IPS-NIHi11 (cell line): ENCODE measurements around the gene BLMH.
A peak's percentile ranks its signal among the peaks of the same experiment; 100 is the strongest.

Experiments
- DNase-seq: peaks from one replicate; pipeline ENCODE4 v3.0.0; 2012; ENCODE audit warnings: mixed read lengths, low spot score

The BLMH gene

GRCh38 chr17:30291543-30292285 lies at the start of gene BLMH:
BLMH (minus strand) TSS chr17:30291944; CDS start chr17:30291819, 125 bp downstream.
- peak; percentile 96 for DNase-seq

DNA sequence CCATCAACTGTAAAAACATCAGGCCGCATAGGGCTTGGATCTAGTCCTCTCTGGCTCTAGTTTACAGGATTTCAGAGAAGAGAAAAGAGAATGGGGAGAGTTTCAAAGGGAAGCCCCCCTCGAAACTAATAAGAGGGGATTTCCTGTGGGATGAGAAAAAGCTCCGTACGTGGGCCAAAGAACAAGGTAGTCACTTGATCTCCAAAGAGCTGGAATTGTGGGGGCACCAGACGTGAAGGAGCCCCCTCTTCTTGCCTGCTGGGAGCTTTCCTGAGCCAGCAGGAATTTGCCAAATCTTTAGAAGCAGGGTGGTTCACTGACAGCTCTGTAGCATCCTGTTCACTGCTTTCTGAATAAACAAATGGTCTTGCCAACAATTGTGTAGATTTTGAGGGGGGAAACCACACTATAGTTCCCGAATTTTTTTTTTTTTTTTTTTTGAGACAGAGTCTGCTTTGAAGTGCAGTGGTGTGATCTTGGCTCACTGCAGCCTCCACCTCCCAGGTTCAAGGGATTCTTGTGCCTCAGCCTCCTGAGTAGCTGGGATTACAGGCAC lies 49.1 kb upstream of the BLMH start:
- no peak for DNase-seq

DNA sequence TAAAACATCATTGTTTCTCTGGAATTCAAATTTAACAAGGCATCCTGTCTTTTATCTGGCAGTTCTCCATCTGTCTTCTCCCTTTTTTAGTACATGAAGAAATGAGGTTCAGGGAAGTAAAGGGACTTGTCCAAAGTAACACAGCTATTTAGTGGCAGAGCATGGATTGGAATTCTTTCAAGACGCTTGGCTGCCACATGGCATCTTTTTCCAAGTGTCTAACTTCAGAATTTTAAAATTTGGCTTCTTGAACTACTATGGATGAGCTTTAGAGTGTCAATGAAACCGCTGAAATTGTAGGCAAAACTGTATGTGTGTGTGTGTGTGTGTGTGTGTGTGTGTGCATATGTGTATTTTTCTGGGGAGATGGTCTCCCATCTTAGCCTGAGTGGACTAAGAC lies 47.3 kb upstream of the BLMH start:
- DNase-seq = no peak

GRCh38 chr17:30337393-30337999 lies 45.8 kb upstream of the BLMH start:
- DNase-seq = no peak

DNA sequence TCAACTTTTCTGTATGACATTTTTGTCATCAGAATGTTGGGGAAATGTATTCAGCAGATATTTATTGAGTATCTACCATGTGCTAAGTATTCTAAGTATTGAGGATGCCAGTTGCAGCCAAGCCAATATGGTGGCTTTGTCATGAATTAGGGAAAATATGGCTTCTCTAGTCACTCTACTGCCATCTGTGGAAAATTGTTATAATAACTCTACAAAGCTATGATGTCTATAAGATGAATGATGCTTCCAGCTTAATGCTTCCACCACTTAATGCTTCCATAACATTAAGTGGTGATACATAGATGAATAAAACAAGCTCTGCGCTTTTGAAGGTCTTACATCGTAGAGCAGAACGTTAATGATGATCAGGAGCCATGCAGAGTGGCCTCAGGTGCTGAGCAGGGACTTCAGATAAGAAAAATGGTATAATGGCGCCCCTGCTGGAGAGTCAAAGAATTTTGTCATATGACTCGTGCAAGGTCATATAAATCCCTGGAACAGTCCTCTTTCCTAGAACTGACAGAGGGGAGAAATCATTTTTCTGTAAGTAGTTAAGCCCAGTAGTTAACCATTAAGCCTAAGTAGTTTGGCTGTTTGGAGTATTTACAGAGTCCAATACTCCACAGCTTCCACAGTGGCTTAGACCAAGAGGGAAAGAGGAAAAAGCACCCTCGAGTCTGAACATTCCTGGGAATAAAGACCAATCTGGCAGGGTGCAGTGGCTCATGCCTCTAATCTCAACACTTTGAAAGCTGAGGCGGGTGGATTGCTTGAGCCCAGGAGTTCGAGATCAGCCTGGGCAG lies 44.8 kb upstream of the BLMH start:
- peak; percentile 60 for DNase-seq

DNA sequence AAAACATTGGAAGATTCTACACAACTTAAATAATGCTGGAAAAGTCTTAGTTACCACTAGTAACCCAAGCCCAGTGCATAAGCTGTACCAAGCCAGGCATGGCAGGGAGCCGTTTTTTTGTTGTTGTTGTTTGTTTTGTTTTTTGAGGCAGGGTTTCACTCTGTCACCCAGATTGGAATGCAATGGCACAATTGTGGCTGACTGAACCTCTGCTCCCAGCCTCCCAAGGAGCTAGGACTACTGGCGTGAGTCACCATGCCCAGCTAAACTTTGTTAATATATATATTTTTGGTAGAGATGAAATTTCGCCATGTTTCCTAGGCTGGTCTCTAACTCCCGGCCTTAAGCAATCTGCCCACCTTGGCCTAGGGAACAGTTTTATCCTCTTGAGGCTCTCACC lies 42.7 kb upstream of the BLMH start:
- DNase-seq = no peak

GRCh38 chr17:30333503-30334360 lies 42.0 kb upstream of the BLMH start, which contains the start of gene TMIGD1:
TMIGD1 (minus strand) TSS chr17:30334057; CDS start chr17:30332133, 1,924 bp downstream.
- no peak for DNase-seq

DNA sequence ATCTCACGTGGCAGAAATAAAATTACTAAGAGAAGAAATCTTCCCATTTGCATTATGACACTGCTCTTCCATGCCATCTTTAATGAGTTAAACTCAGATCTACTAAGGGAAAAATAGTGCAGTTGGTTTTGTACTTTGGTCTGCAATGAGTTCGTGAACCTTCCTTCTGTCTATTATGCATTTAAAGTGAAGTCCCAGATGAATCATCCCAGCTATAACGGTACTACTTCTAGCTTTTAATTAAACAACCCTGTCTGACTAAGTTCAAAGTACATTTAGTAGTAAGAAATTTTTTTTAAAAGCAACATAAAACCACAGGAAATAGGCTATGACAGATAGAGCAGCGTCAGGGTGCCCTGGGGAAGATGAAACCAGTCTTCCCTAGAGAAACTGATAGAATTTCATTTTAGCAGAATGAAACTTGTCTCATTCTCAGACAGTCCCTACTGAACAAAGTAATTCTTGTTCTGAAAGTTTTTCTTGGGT lies 40.4 kb upstream of the BLMH start:
- DNase-seq = no peak

- no peak for DNase-seq
Observed at GRCh38 chr17:30326809-30327208, 35.1 kb upstream of the BLMH start.

GRCh38 chr17:30324723-30325122 lies 33.0 kb upstream of the BLMH start:
- no peak for DNase-seq

DNA sequence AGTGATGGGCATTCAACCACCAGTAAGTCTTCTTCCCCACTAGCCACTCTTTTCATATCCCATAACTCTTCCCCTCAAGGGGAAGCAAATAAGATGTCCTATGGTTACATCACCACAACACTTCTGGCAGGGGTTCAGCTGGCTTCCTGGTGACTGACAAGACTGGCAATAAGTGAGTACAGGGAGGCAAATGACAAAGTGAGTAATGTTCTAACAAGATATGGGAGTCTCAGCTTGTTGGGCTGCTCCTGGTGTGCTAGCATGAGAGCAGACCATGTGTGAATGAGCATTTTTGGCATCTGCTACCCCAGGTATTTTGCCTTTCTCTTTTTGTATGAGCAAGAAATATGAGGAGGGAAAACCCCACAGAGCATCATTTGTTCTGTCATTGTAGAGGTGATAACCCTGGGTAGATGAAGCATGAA lies 32.2 kb upstream of the BLMH start:
- DNase-seq = no peak

DNA sequence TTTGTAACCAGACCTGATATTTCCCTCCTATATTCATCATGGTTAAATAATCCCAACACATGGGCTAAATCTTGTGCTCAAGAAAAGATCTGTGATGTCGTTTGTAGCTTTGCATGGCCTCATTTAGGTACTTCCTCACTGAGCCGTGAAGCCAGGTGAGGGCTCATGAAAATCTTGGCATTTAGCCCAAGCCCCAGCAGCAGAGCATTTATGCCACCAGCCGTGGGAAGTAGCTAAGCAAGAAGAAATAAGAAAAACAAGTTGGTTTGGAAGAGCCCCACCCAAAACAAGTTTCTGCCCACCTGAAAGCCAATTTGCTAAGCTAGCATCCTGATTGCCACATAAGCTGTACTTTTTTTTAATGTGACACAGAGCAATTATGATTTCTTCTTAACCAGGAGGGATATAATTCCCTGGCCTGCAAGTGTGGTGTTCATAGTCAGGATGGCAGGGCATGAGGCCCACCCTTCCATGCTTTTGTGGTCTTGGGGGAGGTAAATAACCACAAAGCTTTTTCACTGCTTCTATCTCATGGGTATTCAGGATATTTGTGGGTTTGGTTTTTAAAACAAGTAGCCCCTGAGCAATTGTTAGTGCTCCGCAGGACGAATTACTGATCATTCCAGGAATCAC lies 31.6 kb upstream of the BLMH start:
- no peak for DNase-seq

GRCh38 chr17:30321314-30321713 lies 29.6 kb upstream of the BLMH start:
- no peak for DNase-seq

GRCh38 chr17:30318155-30318554 lies 26.4 kb upstream of the BLMH start:
- no peak for DNase-seq

DNA sequence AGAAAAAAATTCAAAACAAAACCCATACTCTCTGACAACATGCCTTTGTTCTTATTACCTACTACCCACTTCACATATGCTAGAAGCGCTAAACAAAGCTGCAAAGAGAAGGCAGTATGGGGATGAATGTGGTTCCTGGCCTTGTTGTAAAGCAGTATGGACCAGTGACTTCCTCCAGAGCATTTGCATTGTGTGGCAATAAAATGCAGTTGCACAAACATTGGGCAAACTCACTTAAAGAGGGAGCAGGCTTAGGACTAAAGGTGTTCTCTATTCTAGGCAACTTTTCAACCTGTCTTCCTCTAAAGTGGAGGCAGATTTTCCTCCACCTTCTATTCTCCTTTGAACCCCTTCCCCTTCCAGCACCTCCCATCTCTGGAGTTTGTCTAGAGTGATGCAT lies 25.0 kb upstream of the BLMH start:
- DNase-seq = no peak

DNA sequence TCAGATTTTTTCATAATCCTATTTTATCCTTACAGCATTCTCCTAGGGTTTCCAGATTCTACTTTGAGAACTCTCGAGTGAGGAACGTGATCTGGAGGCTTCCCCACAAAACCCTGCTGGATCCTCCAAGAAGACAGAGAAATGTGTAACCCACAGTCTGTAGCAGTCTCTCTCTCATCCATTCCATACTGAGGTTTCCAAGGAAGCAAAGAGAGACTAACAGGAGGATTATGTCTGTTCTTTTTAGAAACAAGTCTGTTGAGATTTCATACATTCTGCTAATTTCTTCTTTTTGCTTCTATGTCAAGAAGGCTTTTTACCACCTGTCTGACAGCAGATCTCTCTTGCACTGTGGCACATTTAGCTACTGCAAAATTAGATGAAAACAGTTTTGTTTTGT lies 23.4 kb upstream of the BLMH start:
- no peak for DNase-seq

DNA sequence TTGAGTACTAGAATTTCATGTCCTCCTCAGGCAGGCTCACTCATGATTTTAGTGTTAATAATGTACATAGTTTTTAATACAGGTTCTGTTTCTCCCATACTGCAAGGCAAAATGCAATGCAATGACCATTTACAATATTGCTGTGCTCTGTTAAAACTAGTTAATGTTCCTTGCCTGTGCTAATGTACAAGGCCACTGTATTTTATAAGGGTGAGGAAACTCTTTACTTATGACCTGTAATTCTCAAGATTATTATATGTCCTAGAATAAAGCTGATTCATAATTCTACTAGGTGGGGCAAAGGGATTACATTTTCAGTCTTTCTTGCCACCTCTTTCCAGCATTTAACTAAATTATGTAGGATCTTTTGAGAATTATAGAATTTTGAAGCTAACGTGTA lies 22.7 kb upstream of the BLMH start:
- DNase-seq = no peak

- DNase-seq = no peak
Observed at GRCh38 chr17:30312226-30312625, 20.5 kb upstream of the BLMH start.

- DNase-seq = no peak
Observed at GRCh38 chr17:30310562-30310961, 18.8 kb upstream of the BLMH start.

DNA sequence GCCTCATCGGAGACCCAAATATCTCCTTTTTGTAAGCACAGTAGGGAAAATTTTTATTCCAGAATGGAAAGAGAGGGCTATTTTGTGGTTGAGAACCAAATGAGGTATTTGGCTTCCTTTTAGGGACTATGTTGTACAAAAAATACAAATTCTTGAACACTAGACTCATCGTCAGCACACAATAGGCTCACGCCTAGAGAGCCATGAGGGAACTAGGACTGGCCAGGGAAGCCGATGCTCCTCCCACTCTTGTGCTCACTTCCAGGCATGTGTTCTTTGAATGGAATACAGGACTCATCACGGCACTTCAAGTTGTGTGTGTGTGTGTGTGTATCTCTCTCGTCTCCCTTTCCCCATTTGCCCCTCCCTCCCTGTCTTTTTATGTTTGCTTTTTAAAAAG lies 17.8 kb upstream of the BLMH start:
- DNase-seq = no peak

DNA sequence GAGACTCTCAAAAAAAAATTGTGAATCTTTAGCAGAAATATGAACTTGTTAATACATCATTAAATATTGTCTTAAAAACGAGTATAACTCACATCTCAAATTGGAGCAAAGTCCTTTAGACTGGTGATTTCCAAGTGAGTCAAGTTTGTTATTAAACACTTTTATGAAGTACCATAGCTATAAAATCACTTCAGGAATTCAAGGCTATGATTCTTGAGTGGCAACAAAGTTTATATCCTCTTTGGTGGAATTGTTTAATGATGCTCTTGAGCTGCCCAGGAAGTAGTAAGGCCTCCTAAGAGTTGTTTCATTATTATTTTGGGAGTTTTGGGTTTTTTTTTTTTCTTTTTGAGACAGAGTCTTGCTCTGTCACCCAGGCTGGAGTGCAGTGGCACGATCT lies 16.7 kb upstream of the BLMH start:
- DNase-seq = no peak
